Stimulated activated CD8-positive, alpha-beta memory T cell treated with anti-CD3 and anti-CD28 coated beads, Interleukin-15, amount 100 ng/mL, for 48 hours (primary cell): ENCODE results near the gene QKI.

Experiments
- DNase-seq, 2 donors: peaks; one replicate each; pipeline ENCODE4 v3.0.0-alpha.2; 2020; ENCODE audit warnings: low read depth in 2 of 2

The QKI gene

DNA sequence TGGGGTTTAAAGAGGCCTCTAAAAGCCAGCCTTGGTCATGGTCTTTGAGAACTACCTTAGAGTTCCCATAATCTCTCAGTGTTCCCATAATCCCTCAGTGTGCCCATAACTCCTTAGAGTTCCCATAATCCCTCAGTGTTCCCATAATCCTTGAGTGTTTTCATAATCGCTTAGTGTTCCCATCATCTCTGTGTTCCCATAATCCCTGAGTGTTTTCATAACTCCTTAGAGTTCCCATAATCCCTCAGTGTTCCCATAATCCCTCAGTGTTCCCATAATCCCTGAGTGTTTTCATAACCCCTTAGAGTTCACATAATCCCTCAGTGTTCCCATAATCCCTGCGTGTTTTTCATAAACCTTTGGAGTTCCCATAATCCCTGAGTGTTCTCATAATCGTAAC, 199.2 kb downstream of the QKI start:
- no peak for DNase-seq

DNA sequence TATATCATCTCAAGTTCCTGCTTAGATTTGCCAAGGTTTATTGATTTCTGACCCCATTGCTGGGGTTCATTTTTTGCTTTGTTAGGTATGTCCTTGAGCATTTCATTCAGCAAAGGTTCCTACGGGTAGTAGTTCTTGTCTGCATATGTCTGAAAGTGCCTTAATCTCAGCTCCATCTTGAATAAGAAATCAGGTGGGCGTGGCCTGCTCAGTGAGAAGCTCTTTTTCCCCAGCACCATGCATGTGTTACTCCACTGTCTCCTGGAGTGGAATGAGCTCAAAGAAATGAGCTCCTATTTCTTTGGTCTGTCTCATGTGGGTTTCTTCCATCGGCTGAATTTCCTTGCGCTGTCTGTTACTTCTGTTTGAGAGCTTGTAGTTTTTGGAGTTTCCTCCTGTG, 201.9 kb downstream of the QKI start:
- no peak for DNase-seq

DNA sequence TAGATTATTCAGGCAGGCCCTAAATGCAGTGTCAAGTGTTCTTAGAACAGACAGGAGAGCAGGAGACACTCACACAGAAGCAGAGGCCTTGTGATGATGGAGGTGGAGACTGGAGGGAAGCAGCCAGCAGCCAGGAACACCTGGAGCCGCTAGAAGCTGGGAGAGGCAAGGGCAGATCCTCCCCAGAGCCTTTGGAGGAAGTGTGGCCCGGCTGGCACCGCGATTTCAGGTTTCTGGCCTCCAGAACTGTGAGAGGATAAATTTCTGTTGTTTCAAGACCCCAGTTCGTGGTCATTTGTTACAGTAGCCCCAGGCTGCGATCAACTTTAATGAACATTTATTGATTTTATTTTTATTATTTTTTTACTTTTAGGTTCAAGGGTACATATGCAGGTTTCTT, 203.0 kb downstream of the QKI start:
- no peak for DNase-seq

DNA sequence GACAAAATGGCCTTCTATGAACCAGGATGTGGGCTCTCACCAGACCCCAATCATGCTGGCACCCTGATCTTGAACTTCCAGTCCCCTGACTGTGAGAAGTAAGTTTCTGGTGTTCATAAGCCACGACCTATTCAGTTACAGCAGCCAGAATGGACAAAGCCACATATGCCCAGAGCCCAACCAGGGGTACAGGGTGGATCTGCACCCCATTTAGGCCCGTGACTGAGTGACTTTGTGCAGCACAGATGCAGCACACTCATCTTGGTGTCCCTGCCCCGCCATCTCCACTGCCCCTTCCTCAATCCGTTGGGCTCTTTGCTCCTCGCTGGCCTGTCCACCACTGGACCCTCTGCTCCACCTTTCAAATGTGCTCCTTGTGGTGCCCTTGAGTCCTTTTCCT, 205.6 kb downstream of the QKI start:
- DNase-seq, result no peak

DNA sequence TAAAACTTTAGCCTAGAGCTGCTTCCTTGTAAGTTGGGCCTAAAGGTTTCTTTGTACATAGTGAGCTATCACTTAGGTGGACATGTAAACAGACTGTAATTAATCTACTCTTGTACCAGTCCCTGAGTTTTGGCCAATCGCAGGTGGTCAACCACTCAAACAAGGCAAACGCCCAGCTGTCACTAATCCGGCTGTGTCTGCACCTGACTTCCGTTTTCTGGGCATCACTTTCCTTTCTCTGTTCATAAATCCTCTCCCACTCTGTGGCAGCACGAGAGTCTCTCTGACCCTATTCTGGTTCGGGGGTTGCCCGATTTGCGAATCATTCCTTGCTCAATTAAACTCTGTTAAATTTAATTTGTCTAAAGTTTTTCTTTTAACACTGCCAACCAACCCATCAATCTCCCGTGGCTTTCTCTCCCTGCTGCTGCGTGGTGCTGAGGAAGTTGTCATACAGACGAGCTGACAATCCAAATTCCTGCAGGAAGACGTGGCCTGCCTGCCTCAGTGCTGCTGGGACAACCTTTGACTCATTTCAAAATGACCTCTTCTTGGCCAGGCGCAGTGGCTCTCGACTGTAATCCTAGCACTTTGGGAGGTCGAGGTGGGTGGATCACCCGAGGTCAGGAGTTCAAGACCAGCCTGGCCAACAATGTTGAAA, 206.3 kb downstream of the QKI start:
- no peak for DNase-seq

DNA sequence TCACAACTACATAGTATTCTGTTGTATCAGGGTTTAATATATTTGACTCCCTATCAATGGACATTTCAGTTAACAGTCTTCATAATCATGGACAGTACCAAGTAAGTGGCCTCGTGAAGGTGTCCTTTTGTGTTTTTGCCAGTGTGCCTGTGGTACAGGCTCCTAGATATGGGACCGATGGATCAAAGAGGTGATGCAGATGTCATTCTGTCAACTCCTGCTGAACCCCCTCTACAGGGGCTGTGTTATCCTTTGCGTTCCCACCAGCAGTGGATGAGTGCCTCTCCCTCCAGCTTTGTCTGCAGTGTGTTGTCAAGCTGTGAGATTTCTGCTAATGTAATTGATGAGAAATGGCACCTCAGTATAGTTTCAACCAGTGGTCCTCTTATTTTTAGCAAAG, 210.7 kb downstream of the QKI start:
- no peak for DNase-seq

DNA sequence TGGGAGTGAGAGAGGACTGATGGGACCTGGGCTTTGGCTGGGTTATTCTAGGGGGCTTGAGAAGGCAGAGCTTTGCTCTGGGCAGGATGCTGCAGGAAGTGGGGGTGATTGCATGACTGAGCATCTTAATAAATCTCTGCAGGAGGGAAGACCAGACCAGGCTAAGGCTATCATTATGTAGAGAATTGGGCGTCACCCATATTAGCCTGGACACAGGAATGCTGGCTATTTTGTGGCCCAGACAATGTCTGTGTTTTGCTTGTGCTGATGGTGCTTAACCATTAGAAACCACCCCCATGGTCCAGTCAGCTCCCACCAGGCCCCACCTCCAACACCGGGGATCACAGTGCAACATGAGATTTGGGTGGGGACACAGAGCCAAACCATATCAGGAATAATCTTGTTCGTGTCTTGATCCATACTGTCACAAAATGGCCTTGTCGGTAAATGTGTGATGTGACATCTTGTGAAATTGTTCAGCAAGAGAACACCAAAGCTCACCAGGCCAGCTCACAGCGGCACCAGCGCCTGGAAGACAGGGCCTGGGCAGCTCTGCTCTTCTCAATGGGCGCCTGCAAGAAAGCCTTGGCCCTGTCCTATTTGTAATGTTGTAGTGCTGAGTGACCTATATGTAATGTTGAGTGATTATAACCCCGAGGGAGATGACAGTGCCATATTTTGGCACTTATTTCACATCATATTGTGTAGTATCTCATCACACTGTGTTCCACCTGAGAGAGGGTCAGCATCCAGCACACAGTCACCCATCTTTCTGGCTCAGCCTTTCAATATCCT, 211.8 kb downstream of the QKI start:
- no peak for DNase-seq

DNA sequence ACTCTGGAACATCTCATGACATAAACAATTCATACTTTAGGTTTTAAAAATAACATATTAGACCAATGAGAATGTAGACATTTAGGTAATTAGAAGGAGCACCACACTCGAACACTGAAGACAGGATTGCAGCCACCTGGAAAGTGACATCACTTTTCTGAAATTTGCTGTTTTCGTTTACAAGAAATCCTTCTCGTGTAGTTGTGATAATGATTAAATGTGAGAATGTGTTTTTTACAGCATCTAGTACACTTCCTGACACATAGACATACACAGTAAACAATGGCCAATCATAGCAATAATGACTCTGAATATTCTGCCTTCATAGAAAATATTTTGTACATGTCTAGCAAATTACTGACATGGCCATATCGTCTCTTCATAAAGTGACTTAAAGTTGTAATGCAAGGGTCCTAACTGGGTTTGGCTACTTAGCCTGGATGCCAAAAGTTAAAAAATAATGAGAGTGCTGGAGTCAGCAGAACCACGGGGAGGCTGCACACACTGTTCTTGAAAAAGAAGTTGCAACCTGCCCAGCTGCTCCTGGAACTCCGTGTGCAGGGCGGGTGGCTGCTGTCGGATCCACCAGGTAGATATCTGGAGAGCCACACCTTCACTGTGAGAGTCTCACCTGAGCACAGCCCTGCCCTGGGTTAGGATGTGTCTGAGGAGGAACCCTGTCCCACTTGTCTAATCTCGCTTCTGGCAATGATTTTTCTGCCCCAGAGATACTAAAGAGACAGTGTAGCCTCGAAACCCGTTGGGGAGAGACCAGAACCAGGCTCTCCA, 212.9 kb downstream of the QKI start:
- no peak for DNase-seq
